ENCODE results near the gene ADGRG7. TPM values are rescaled to one million over a fixed set of nuclear protein-coding genes. Genes with fewer than 3 reads are reported as not detected.

Gene ADGRG7
- total RNA-seq, 2 experiments from 2014 or later, result not detected

DNA sequence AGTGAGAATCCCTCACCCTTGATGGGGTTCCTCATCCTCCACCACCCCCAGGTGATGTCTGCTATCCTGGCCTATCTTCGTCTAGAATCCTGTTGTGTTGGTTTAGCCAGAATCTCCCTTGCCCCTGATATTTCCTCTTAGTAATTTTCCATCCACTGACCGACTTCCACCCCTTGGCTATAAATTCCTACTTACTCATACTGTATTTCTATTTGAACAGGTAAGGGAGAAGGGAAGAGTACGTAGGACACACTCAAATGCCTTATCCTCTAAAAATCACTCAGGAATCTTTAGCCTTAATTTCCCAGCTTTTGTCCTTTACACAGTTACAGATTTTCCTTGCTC is 99.2 kb downstream of the ADGRG7 start:
- H3K4me3 ChIP-seq (ENCODE audit: low read depth, low read length, poor library complexity, severe bottlenecking), result peak overlapping the region; percentile 91
- intact Hi-C loops (cut with micrococcal nuclease; ENCODE audit: unreplicated experiment), result loop anchor here (10.0 kb wide), 1 partner anchor 374 kb away; the partner anchor contains the start of gene NIT2

DNA sequence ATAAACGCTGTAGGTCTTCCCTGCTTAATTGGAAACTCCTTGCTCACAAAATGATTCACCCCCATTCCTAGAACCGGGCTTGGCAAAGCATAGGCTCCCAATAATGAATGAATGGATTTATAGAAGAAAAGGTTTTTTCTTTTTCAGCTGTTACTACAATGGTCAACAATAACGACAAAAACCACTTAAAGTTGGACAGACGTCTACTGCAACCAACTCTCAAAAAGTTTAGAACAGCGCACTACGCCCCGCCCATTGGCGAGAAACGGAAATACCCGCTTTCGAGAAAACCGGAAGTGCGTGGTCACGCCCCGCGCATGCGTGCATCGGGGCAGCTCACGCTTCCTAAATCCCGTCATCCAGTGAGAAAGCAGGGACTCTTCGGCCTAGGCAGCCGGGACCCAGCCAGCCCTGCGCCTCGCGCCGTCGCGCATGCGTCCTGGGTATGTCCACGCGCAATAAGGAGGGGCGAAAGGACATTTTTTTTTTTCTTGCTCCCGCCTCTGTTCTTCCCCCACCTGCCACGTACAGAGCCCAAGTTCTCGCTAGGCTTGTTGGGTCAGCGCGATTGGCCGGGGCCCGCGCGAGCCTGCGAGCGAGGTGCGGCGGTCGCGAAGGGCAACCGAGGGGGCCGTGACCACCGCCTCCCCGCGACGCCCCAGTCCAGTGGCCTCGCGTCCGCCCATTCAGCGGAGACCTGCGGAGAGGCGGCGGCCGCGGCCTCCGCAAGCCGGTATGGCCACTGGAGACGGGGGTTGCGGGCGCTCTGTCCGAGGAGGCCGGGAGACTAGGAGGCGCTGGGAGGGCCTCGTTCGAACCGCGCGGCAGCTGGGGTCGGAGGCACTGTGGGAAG is 99.8 kb downstream of the ADGRG7 start, which contains the start of gene TFG:
TFG (plus strand) TSS at position 506 of the 853 bp plus-strand sequence. CDS start 4,192 bp downstream, outside the sequence.
- Histone ChIP-seq H3K9me2 (ENCODE audit: insufficient read depth, low read length) (no peaks in the 10 kb centered on the region), H3K27ac (ENCODE audit: low read depth, low read length, poor library complexity, severe bottlenecking) (peak within 1 kb of the TSS; percentile 60), H3K79me2 (ENCODE audit: insufficient read depth, low read depth, low read length) (peaks cover 43% of the 10 kb centered on the region), H3K4me1 (ENCODE audit: insufficient read depth, low read length, poor library complexity, severe bottlenecking) (peaks cover 14% of the 10 kb centered on the region), H3K4me2 (ENCODE audit: low read length) (peak within 1 kb of the TSS; percentile 92), H2AFZ (ENCODE audit: low read length) (peak within 1 kb of the TSS; percentile 99), H3K4me3 (ENCODE audit: low read depth, low read length, poor library complexity, severe bottlenecking) (peak within 1 kb of the TSS; percentile 91), H4K20me1 (ENCODE audit: insufficient read depth, low read length) (peaks cover 13% of the 10 kb centered on the region; the same call in 1 of the 2 replicates), H3K9me3 (ENCODE audit: low read length) (no peaks in the 10 kb centered on the region; the same call in 1 of the 2 replicates), H3K36me3 (ENCODE audit: insufficient read depth, low read length) (peaks cover 26% of the 10 kb centered on the region)
- TF ChIP-seq EZH2phosphoT487 (IDR thresholded peaks at IDR 0.05; ENCODE audit: borderline replicate concordance, low read depth, low read length), result no peak
- TF ChIP-seq, protein P1, sequence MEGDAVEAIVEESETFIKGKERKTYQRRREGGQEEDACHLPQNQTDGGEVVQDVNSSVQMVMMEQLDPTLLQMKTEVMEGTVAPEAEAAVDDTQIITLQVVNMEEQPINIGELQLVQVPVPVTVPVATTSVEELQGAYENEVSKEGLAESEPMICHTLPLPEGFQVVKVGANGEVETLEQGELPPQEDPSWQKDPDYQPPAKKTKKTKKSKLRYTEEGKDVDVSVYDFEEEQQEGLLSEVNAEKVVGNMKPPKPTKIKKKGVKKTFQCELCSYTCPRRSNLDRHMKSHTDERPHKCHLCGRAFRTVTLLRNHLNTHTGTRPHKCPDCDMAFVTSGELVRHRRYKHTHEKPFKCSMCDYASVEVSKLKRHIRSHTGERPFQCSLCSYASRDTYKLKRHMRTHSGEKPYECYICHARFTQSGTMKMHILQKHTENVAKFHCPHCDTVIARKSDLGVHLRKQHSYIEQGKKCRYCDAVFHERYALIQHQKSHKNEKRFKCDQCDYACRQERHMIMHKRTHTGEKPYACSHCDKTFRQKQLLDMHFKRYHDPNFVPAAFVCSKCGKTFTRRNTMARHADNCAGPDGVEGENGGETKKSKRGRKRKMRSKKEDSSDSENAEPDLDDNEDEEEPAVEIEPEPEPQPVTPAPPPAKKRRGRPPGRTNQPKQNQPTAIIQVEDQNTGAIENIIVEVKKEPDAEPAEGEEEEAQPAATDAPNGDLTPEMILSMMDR (conservative IDR thresholded peaks at IDR 0.05; ENCODE audit: low read length), result no peak
- BruUV-seq (replicated peaks), result no TSS peak
- ChIA-PET CTCF (ENCODE audit: unreplicated experiment) (no interaction called here), POLR2A (interaction anchor here (0.7 to 1.3 kb wide), 5 partner anchors 10 to 856 kb away, joined by 3 to 5 read pairs (median 3); no protein-coding TSS in a partner anchor)
- peak; percentile 98 for DNase-seq (ENCODE audit: low spot score)
- intact Hi-C loops (cut with micrococcal nuclease; ENCODE audit: unreplicated experiment), result loop anchor here (10.0 kb wide), 1 partner anchor 374 kb away; the partner anchor contains the start of gene NIT2

More for the DNA sequence above, 99.2 kb downstream of the ADGRG7 start:
- TSS peak; percentile 98 for BruUV-seq (replicated peaks)
- H3K4me2 ChIP-seq (ENCODE audit: low read length), result peak overlapping the region; percentile 69
- peak overlapping the region; percentile 99 for H2AFZ ChIP-seq (ENCODE audit: low read length)
- H3K9me3 ChIP-seq (ENCODE audit: low read length), result no peaks in the 10 kb centered on the region; the same call in 1 of the 2 replicates
- DNase-seq (ENCODE audit: low spot score), result no peak
- H3K4me1 ChIP-seq (ENCODE audit: insufficient read depth, low read length, poor library complexity, severe bottlenecking), result peaks cover 14% of the 10 kb centered on the region
- POLR2A ChIA-PET, result interaction anchor here (0.7 to 1.3 kb wide), 6 partner anchors 9 to 857 kb away, joined by 3 to 5 read pairs (median 3); no protein-coding TSS in a partner anchor
- TF ChIP-seq EZH2phosphoT487 (IDR thresholded peaks at IDR 0.05; ENCODE audit: borderline replicate concordance, low read depth, low read length), result no peak
- TF ChIP-seq, protein P1 (conservative IDR thresholded peaks at IDR 0.05; ENCODE audit: low read length), result no peak
- H3K79me2 ChIP-seq (ENCODE audit: insufficient read depth, low read depth, low read length), result peaks cover 38% of the 10 kb centered on the region
- peak overlapping the region; percentile 60 for H3K27ac ChIP-seq (ENCODE audit: low read depth, low read length, poor library complexity, severe bottlenecking)
- peaks cover 20% of the 10 kb centered on the region for H3K36me3 ChIP-seq (ENCODE audit: insufficient read depth, low read length)
- no peaks in the 10 kb centered on the region for H3K9me2 ChIP-seq (ENCODE audit: insufficient read depth, low read length)
- peaks cover 13% of the 10 kb centered on the region; the same call in 1 of the 2 replicates for H4K20me1 ChIP-seq (ENCODE audit: insufficient read depth, low read length)
- CTCF ChIA-PET (ENCODE audit: unreplicated experiment), result no interaction called here

All from OCI-LY7 (cell line).